Measurements from ENCODE around the gene GOLGA7B. TPM values are rescaled to one million over a fixed set of nuclear protein-coding genes. Genes with fewer than 3 reads are reported as not detected.

GOLGA7B gene
- total and polyA plus RNA-seq, 2 donors (not counting 3 experiments of a cell fraction or from before 2014, with no cell fraction given): 0.03 TPM; not detected in 1

DNA sequence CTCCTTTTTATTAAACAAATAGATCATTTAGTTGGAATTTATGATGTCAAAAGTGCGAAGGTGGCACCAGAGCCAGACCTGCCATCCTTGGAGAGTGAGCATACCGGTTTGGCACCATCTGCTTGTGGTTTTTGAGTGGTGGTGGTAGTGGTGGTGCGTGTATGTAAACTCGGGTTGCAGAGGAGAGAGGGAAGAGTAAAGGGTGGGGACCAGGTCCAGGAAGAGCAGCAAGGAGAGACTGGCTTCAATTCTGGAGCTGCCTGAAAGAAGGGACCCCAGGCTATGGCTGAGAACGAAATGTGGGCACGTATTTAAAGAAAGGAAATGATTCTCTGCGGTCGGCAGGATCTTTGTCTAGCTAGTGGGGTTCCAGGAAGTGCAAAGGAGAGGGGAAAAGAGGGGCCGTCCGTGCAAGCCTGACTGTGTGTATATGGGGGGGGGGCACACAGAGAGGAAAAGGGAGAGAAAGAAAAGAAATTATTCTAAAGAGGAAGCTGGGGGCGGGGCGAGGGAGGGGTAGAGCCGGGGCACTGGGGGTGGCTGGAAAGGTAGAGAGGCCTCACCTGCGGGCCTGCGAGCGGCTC, 448 bp upstream of the GOLGA7B start:
- Histone ChIP-seq H3K4me1 (ENCODE audit: control insufficient read depth, extremely low read depth, insufficient read depth, low read length) (peaks cover 2% of the 10 kb centered on the region), H3K79me2 (ENCODE audit: control insufficient read depth, insufficient read depth, low read length) (no peaks in the 10 kb centered on the region), H3K9me3 (replicated peaks; ENCODE audit: control insufficient read depth, insufficient read depth, low read length) (no peaks in the 10 kb centered on the region), H3K9ac (replicated peaks; ENCODE audit: extremely low read depth, insufficient read depth, low read length) (no peak overlapping the region), H3K36me3 (ENCODE audit: control insufficient read depth in 2 of 2, extremely low read depth in 1 of 2, insufficient read depth in 2 of 2, low read length in 2 of 2) (no peaks in the 10 kb centered on the region), H3K4me2 (ENCODE audit: insufficient read depth, low read length) (no peak overlapping the region), H2AFZ (ENCODE audit: low read depth, low read length) (no peak overlapping the region), H3K27ac (ENCODE audit: insufficient read depth, low read depth, low read length) (no peak overlapping the region), H3K27me3 (ENCODE audit: control insufficient read depth in 2 of 2, insufficient read depth in 2 of 2, low read length in 2 of 2) (peaks cover 7 to 17% of the 10 kb centered on the region in 2 experiments), H4K20me1 (replicated peaks; ENCODE audit: control insufficient read depth, extremely low read depth, insufficient read depth, low read length) (no peaks in the 10 kb centered on the region), H3K9me1 (replicated peaks; ENCODE audit: control insufficient read depth, extremely low read depth, insufficient read depth, low read length) (no peaks in the 10 kb centered on the region), H3K4me3 (replicated peaks in 1 of 3; ENCODE audit: insufficient read depth in 1 of 3, low read depth in 1 of 3, low read length in 3 of 3) (no peak overlapping the region)
- DNase-seq (ENCODE audit: low read depth, low spot score) (no peak), FAIRE-seq (no peak)
- dilution Hi-C loops (cut with MboI; ENCODE audit: extremely low pct_ligation_motif_present, low sequenced_read_pairs): no loop called here
- no peak for TF ChIP-seq EZH2 (IDR thresholded peaks at IDR 0.05; ENCODE audit: borderline replicate concordance, low read depth, low read length, severe bottlenecking)
- TF ChIP-seq MYC (IDR thresholded peaks at IDR 0.05; ENCODE audit: low read depth, low read length): no peak
- no peak for TF ChIP-seq GATA2 (IDR thresholded peaks at IDR 0.05; ENCODE audit: insufficient read depth, insufficient read length, low read depth, low read length)
- TF ChIP-seq, protein P1, sequence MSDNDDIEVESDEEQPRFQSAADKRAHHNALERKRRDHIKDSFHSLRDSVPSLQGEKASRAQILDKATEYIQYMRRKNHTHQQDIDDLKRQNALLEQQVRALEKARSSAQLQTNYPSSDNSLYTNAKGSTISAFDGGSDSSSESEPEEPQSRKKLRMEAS (IDR thresholded peaks at IDR 0.05; ENCODE audit: insufficient read depth, insufficient read length): no peak
- TF ChIP-seq FOS (IDR thresholded peaks at IDR 0.05; ENCODE audit: borderline replicate concordance, insufficient read depth, low read length): no peak
- no peak for TF ChIP-seq POLR2A (IDR thresholded peaks at IDR 0.05; ENCODE audit: low read depth, low read length)
- TF ChIP-seq JUN (IDR thresholded peaks at IDR 0.05; ENCODE audit: borderline replicate concordance, insufficient read depth, insufficient read length, low read depth): no peak
- no peak for TF ChIP-seq CTCF (IDR thresholded peaks at IDR 0.05; ENCODE audit: extremely low read depth in 1 of 2, insufficient read depth in 1 of 2, low read depth in 1 of 2, low read length in 2 of 2)
- no peak for TF ChIP-seq POLR2AphosphoS5 (IDR thresholded peaks at IDR 0.05; ENCODE audit: insufficient read depth, low read depth, low read length)
- ChIA-PET POLR2A (interaction anchor here (0.6 kb wide), 1 partner anchor 58 kb away, joined by 3 read pairs; no protein-coding TSS in a partner anchor), CTCF (interaction anchor here (0.7 to 2.3 kb wide), 5 partner anchors 16 to 192 kb away, joined by 3 to 10 read pairs (median 4); no protein-coding TSS in a partner anchor)
- intact Hi-C loops (cut with micrococcal nuclease): no loop called here
- no TSS peak for BruUV-seq (replicated peaks)
